ENCODE data around the gene OSBPL3.

Gene OSBPL3

DNA sequence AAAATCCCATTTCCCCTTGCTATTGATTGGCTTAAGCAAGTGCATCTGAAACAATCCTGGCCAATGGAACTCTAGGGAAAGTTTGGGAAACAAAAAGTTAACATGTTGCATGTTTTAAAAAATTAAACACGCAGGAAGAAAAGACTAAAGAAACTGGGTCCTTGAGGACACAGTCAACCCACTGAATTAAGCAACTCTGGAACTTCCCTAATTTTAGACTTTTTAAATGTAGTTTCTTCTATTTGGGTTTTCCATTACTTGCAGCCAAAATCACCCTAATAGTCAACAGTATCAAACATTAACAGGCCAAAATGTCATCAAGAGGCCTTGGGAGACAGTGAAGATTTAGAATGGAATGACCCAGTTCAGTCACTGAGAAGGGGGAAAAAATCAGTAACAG is 40.6 kb downstream of the OSBPL3 start:
- DNase-seq (ENCODE audit: low read depth, low spot score) = no peak
- H3K9me3 ChIP-seq (ENCODE audit: low read depth, low read length) = no peaks in the 10 kb centered on the region
- no peak overlapping the region for H3K4me3 ChIP-seq
- H3K27ac ChIP-seq = no peak overlapping the region
- TF ChIP-seq EZH2 (IDR thresholded peaks at IDR 0.05) = no peak
- H3K9ac ChIP-seq (ENCODE audit: insufficient read length) = no peak overlapping the region
- H3K36me3 ChIP-seq (ENCODE audit: insufficient read depth, low read length) = no peaks in the 10 kb centered on the region

DNA sequence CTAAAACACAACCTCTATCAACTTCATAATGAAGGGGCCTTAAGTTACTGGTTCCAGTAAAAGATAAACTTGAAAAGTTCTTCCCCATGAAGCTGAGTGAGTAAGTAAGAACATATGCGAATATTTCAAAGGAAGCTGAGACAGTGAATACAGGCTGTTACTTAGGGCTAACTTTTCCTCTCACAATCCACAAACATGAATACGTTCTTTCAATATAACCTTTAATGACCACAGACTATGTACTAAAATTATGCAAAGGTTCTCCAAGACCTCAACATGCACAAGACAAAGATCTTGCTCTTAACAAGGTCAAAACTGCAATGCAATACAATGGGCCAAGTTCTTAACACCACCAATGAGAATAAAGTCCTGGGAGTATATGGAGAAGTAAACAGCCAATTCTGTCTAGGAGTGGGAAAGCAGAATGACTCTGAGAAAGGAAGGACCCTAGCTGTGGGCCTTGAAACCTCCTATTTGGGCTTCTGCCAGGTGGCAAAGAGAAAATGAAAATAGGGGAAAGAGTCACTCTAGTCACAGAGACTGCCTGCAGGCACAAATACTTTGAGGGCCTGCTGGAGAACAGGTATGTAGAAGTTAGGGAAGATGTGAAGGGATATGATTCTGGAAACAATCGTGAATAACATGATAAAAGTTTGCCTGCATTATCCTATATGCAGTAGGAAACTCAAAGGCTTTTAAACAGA is 43.7 kb downstream of the OSBPL3 start:
- Histone ChIP-seq H3K9ac (ENCODE audit: insufficient read length) (no peak overlapping the region), H3K9me3 (ENCODE audit: low read depth, low read length) (no peaks in the 10 kb centered on the region), H3K36me3 (ENCODE audit: insufficient read depth, low read length) (no peaks in the 10 kb centered on the region), H3K4me3 (no peak overlapping the region), H3K27ac (0 out of 2 replicates have a peak overlapping the region, but pooled peaks have one; percentile 16)
- TF ChIP-seq POLR2AphosphoS5 (IDR thresholded peaks at IDR 0.05; ENCODE audit: borderline replicate concordance, low read depth, low read length) (no peak), EZH2 (IDR thresholded peaks at IDR 0.05) (no peak), FOXP2 (optimal IDR thresholded peaks at IDR 0.05; ENCODE audit: control extremely low read depth, extremely low read length, insufficient read depth) (no peak)
- DNase-seq (ENCODE audit: low read depth, low spot score) = no peak

DNA sequence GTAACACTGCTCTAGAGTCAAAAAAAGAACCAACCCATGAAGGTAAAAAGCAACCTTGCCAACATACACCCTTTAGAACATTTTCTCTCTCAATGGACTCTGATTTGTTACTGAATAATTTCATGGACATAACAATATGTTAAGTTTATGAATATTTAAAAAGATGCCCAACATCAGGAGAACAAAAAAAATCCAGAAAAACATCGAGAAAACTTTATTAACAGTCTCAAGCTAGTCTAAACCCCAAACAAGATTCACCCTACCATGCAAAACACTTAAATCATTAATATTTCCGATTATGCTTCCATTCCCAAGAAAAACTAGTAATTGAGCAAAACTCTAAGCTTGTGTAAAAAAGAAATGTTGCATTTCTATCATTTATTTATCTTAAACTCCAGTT is 46.7 kb downstream of the OSBPL3 start:
- no peak for DNase-seq (ENCODE audit: low read depth, low spot score)
- no peak overlapping the region for H3K27ac ChIP-seq
- H3K4me3 ChIP-seq = no peak overlapping the region
- no peaks in the 10 kb centered on the region for H3K36me3 ChIP-seq (ENCODE audit: insufficient read depth, low read length)
- no peaks in the 10 kb centered on the region for H3K9me3 ChIP-seq (ENCODE audit: low read depth, low read length)
- H3K9ac ChIP-seq (ENCODE audit: insufficient read length) = no peak overlapping the region
- TF ChIP-seq EZH2 (IDR thresholded peaks at IDR 0.05) (no peak), FOXP2 (optimal IDR thresholded peaks at IDR 0.05; ENCODE audit: control extremely low read depth, extremely low read length, insufficient read depth) (no peak)

DNA sequence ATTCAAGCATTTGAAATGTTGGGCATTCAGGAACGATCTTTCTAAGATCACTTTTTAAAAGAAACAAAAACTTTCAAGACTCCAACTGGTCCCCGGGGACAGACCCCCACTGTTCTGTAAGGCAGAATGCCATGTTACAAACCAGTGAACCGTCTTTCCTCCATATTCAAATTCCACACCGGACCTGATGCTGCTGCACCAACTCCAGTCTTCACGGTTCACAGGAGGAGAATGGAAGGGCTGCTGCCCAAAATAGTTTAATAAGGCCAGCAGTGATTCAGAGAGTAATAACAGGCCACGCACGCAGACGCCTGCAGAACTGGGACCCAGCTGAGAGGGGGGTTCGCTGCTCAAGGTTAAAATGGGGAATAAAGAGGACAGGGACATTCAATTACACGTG is 47.2 kb downstream of the OSBPL3 start:
- TF ChIP-seq EZH2 (IDR thresholded peaks at IDR 0.05) = no peak
- no peak for TF ChIP-seq FOXP2 (optimal IDR thresholded peaks at IDR 0.05; ENCODE audit: control extremely low read depth, extremely low read length, insufficient read depth)
- Histone ChIP-seq H3K27ac (no peak overlapping the region), H3K9ac (ENCODE audit: insufficient read length) (no peak overlapping the region), H3K36me3 (ENCODE audit: insufficient read depth, low read length) (no peaks in the 10 kb centered on the region), H3K9me3 (ENCODE audit: low read depth, low read length) (no peaks in the 10 kb centered on the region), H3K4me3 (no peak overlapping the region)
- no peak for DNase-seq (ENCODE audit: low read depth, low spot score)

DNA sequence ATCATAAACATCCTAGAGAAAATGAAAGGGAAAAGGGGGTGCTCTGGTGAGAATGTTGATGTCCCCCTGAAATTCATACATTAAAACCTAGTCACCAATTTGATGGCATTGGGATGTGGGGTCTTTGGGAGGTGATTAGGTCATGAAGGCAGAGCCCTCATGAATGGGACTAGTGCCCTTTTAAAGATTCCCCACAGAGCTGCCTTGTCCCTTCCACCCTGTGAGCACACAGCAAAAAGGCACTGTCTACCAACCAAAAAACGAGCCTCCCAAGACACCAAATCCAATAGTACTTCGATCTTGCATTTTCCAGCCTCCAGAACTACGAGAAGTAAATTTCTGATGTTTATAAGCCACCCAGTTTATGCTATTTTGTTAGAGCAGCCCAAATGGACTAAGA is 47.6 kb downstream of the OSBPL3 start:
- no peaks in the 10 kb centered on the region for H3K9me3 ChIP-seq (ENCODE audit: low read depth, low read length)
- H3K27ac ChIP-seq = no peak overlapping the region
- no peak for TF ChIP-seq POLR2AphosphoS5 (IDR thresholded peaks at IDR 0.05; ENCODE audit: borderline replicate concordance, low read depth, low read length)
- TF ChIP-seq FOXP2 (optimal IDR thresholded peaks at IDR 0.05; ENCODE audit: control extremely low read depth, extremely low read length, insufficient read depth) = no peak
- TF ChIP-seq EZH2 (IDR thresholded peaks at IDR 0.05) = no peak
- H3K4me3 ChIP-seq = no peak overlapping the region
- no peak for DNase-seq (ENCODE audit: low read depth, low spot score)
- no peaks in the 10 kb centered on the region for H3K36me3 ChIP-seq (ENCODE audit: insufficient read depth, low read length)
- H3K9ac ChIP-seq (ENCODE audit: insufficient read length) = no peak overlapping the region

DNA sequence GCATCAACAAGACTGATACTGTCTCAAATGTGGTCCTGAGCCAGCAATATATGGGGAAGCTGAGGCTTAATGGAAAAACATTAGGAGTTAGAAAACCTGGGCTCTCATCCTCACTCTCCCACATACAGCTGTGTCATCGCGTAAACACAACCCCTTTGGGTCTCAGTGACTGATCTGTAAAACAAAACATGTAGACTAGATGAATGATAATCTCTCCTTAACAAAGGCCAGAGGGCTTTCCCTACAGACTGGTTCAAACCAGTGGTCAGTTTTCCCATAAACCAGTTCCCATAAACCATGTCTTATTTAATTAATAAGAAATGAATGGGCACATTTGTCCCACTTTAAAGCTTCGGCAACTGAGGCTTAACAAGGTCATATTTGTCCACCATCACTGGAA is 48.1 kb downstream of the OSBPL3 start:
- DNase-seq (ENCODE audit: low read depth, low spot score) = no peak
- Histone ChIP-seq H3K4me3 (no peak overlapping the region), H3K27ac (no peak overlapping the region), H3K9ac (ENCODE audit: insufficient read length) (no peak overlapping the region), H3K9me3 (ENCODE audit: low read depth, low read length) (no peaks in the 10 kb centered on the region), H3K36me3 (ENCODE audit: insufficient read depth, low read length) (no peaks in the 10 kb centered on the region)
- TF ChIP-seq FOXP2 (optimal IDR thresholded peaks at IDR 0.05; ENCODE audit: control extremely low read depth, extremely low read length, insufficient read depth) = no peak
- no peak for TF ChIP-seq POLR2AphosphoS5 (IDR thresholded peaks at IDR 0.05; ENCODE audit: borderline replicate concordance, low read depth, low read length)

DNA sequence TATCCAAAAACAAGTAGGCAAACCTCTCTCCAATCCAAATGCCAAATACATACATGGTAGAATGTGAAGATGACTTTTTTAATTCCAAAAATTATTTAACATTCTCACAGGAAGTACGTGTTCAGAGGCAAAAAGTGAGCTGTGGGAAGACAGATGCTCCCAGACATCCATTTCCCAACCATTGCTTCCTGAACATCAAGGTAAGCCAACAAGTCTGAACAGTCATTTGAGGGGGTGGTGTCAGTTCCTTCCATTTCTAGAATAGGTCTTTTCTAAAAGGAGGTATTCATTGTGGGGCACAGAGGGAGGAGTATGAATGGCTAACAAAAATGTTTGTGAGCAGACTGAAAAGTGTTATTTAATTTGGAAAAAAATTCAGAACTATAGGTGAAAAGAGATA is 49.1 kb downstream of the OSBPL3 start:
- no peak overlapping the region for H3K27ac ChIP-seq
- TF ChIP-seq POLR2AphosphoS5 (IDR thresholded peaks at IDR 0.05; ENCODE audit: borderline replicate concordance, low read depth, low read length) = no peak
- no peak for TF ChIP-seq EZH2 (IDR thresholded peaks at IDR 0.05)
- TF ChIP-seq FOXP2 (optimal IDR thresholded peaks at IDR 0.05; ENCODE audit: control extremely low read depth, extremely low read length, insufficient read depth) = no peak
- H3K4me3 ChIP-seq = no peak overlapping the region
- no peak overlapping the region for H3K9ac ChIP-seq (ENCODE audit: insufficient read length)
- H3K36me3 ChIP-seq (ENCODE audit: insufficient read depth, low read length) = no peaks in the 10 kb centered on the region
- no peak for DNase-seq (ENCODE audit: low read depth, low spot score)
- H3K9me3 ChIP-seq (ENCODE audit: low read depth, low read length) = no peaks in the 10 kb centered on the region

DNA sequence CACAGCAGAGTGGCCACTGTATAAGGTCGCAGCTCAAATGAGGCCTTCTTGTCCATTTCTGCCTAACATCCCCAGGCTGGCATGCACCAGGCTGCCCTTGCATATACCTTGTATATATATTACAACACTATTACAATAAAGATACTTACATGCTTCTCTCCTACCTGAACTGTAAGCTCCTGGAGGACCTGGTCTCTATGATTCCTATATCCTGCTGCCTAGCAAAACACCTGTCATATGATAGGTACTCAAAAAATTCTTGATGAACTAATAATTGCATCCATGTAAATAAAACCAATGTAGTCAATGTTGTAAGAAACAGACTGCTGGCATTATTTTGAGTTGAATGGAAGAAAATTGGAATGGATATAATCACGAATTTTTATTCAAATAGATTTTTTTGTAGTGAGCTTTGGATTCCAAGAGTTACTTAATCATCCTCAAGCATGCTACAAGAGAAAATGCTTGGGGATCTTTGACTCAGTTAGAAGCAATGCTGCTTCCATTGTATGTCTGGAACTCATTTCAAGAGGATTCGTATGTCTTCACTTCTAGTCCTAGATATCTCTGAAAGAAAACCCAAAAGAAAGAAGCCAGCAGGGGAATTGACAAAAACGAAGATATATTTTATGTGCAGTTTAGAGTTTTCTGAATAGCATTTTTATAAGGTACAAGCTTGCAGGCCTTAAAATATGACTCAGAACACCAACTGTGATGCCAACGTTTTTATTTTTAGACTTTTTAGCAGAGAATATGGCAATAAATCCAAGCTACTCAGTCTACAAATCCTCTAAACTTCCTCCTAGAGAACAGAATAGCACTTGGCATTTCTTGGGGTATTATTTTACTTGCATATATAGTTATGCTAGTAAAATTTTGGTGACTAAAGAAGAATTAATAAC is 53.1 kb downstream of the OSBPL3 start:
- Histone ChIP-seq H3K4me3 (peak overlapping the region; percentile 46), H3K9ac (ENCODE audit: insufficient read length) (peak overlapping the region; percentile 42), H3K9me3 (ENCODE audit: low read depth, low read length) (no peaks in the 10 kb centered on the region), H3K27ac (peak overlapping the region; percentile 94), H3K36me3 (ENCODE audit: insufficient read depth, low read length) (no peaks in the 10 kb centered on the region)
- DNase-seq (ENCODE audit: low read depth, low spot score) = no peak
- TF ChIP-seq EZH2 (IDR thresholded peaks at IDR 0.05) = no peak
- TF ChIP-seq POLR2AphosphoS5 (IDR thresholded peaks at IDR 0.05; ENCODE audit: borderline replicate concordance, low read depth, low read length) = no peak
- TF ChIP-seq FOXP2 (optimal IDR thresholded peaks at IDR 0.05; ENCODE audit: control extremely low read depth, extremely low read length, insufficient read depth) = no peak
